K562 (cell line): ENCODE measurements around the gene ADAMTSL3. TPM values are rescaled to one million over a fixed set of nuclear protein-coding genes. Genes with fewer than 3 reads are reported as not detected.

Experiments
- ATAC-seq: fragments of 200-7000 bp; cut with Tn5 transposase; 3 replicates; pipeline ENCODE4 v1.9.1; 2020; ENCODE audit warnings: moderate library complexity
- BruUV-seq: library from RNA; stranded (reverse); fragments of 400-500 nt; replicated peaks from 2 replicates; lab custom pipeline; 2021; lab: Mats Ljungman, UMichigan
- CTCF ChIA-PET: fragments of 300-600 bp; formaldehyde crosslinking; extraction: SDS; loops from one replicate; lab custom pipeline; 2021; ENCODE audit warnings: low intra/inter-chr PET ratio; lab: Yijun Ruan, JAX
- POLR2A ChIA-PET: fragments of 300-600, 350-650 bp; sonication (Branson Sonifier 250); formaldehyde crosslinking; extraction: SDS; loops from one replicate; lab custom pipeline; 2021; ENCODE audit warnings: antibody characterized with exemption, inconsistent platforms; lab: Yijun Ruan, JAX
- DNase-seq, 4 experiments: peaks; one replicate each; pipeline versions ENCODE4 v3.0.0 to v3.0.0-alpha.2; 2011 to 2018; ENCODE audit warnings: low spot score in 3 of 4, mixed read lengths in 3 of 4; ENCODE audit errors: extremely low read depth in 1 of 4
- FAIRE-seq: peaks from 2 replicates; lab custom pipeline; 2011; peaks lifted over from hg19 to GRCh38; lab: Jason Lieb, UNC
- H2AFZ ChIP-seq: 2 replicates; pipeline ENCODE4 v1.6.0; 2011; ENCODE audit warnings: low read depth, low read length, control low read depth, inconsistent platforms
- H3K27ac ChIP-seq: fragments of 200-600 bp; 3 replicates; pipeline ENCODE4 v1.8.0; 2011; ENCODE audit warnings: low read depth, mild to moderate bottlenecking, control low read depth, inconsistent platforms, low read length, moderate library complexity, mixed read lengths; ENCODE audit errors: extremely low read depth
- H3K27me3 ChIP-seq, 2 experiments: fragments of 300-600 bp in 1 of 2; 2 replicates in 1 of 2; 3 replicates in 1 of 2; pipeline versions ENCODE4 v1.6.0 to v1.8.0; 2011; ENCODE audit warnings: inconsistent platforms in 2 of 2, low read length in 2 of 2, mild to moderate bottlenecking in 1 of 2, mixed read lengths in 1 of 2, moderate library complexity in 1 of 2; ENCODE audit not compliant: control insufficient read depth in 2 of 2, insufficient read depth in 2 of 2
- H3K36me3 ChIP-seq: fragments of 300-600 bp; 3 replicates; pipeline ENCODE4 v1.8.0; 2011; ENCODE audit warnings: mild to moderate bottlenecking, low read length, inconsistent platforms; ENCODE audit not compliant: control insufficient read depth, insufficient read depth
- H3K4me1 ChIP-seq, 2 experiments: fragments of 200-600 bp in 1 of 2; replicated peaks in 1 of 2; 2 replicates in 1 of 2; 3 replicates in 1 of 2; pipeline versions ENCODE4 v1.5.1 to v1.8.0; 2011; ENCODE audit warnings: inconsistent platforms in 2 of 2, low read length in 2 of 2, mild to moderate bottlenecking in 1 of 2, mixed read lengths in 1 of 2, moderate library complexity in 1 of 2; ENCODE audit not compliant: control insufficient read depth in 2 of 2, insufficient read depth in 2 of 2
- H3K4me2 ChIP-seq: 2 replicates; pipeline ENCODE4 v1.6.1; 2011; ENCODE audit warnings: low read length, control low read depth, inconsistent platforms, mixed read lengths; ENCODE audit not compliant: insufficient read depth
- H3K4me3 ChIP-seq: fragments of 200-600 bp; sonication (generic), shearing (Covaris generic); 2 replicates; pipeline ENCODE4 v1.5.1; 2016; ENCODE audit warnings: control low read depth, inconsistent platforms
- H3K79me2 ChIP-seq: fragments of 200-600 bp; 3 replicates; pipeline ENCODE4 v1.8.0; 2011; ENCODE audit warnings: low read length, inconsistent platforms; ENCODE audit not compliant: control insufficient read depth, insufficient read depth
- H3K9ac ChIP-seq, 2 experiments: 2 replicates each; pipeline versions ENCODE4 v1.6.0 to v1.6.1; 2011; ENCODE audit warnings: low read depth in 2 of 2, low read length in 2 of 2, control low read depth in 1 of 2, inconsistent platforms in 1 of 2, mild to moderate bottlenecking in 1 of 2, mixed read lengths in 1 of 2; ENCODE audit not compliant: insufficient read depth in 1 of 2
- H3K9me1 ChIP-seq: one replicate; pipeline ENCODE4 v1.6.0; 2011; ENCODE audit warnings: inconsistent platforms, mild to moderate bottlenecking, low read length, moderate library complexity; ENCODE audit not compliant: control insufficient read depth, insufficient read depth
- H3K9me3 ChIP-seq: replicated peaks from 2 replicates; pipeline ENCODE4 v1.5.1; 2011; ENCODE audit warnings: low read depth, low read length, inconsistent platforms; ENCODE audit not compliant: control insufficient read depth, insufficient read depth
- H4K20me1 ChIP-seq: replicated peaks from 2 replicates; pipeline ENCODE4 v1.6.1; 2011; ENCODE audit warnings: low read length, inconsistent platforms, mixed read lengths; ENCODE audit not compliant: control insufficient read depth, insufficient read depth
- CBX1 ChIP-seq: sonication (generic); IDR thresholded peaks from 2 replicates; pipeline ENCODE4 v1.6.1; 2016; ENCODE audit warnings: antibody characterized with exemption, low read depth, mild to moderate bottlenecking
- CEBPB ChIP-seq: fragments of 450-650 bp; IDR thresholded peaks from 2 replicates; pipeline ENCODE4 v1.6.1; 2016; ENCODE audit warnings: missing genetic modification characterization, missing compliant biosample characterization
- CREB1 ChIP-seq, 2 experiments: sonication (generic) in 1 of 2; formaldehyde crosslinking in 1 of 2; IDR thresholded peaks; 2 replicates each; pipeline versions ENCODE4 v1.6.1 to v1.8.0; 2012 to 2022; ENCODE audit warnings: inconsistent platforms in 1 of 2, mild to moderate bottlenecking in 1 of 2, missing genetic modification reagents in 1 of 2, moderate library complexity in 1 of 2
- CTCFL ChIP-seq: IDR thresholded peaks from 2 replicates; pipeline ENCODE4 v1.6.1; 2011; ENCODE audit warnings: borderline replicate concordance, low read depth, mild to moderate bottlenecking, moderate library complexity, low read length; ENCODE audit not compliant: insufficient read depth, poor library complexity, severe bottlenecking
- ILK ChIP-seq: fragments of 450-650 bp; IDR thresholded peaks from 2 replicates; pipeline ENCODE4 v1.6.1; 2016; ENCODE audit warnings: missing genetic modification characterization, low read depth, mild to moderate bottlenecking, missing compliant biosample characterization, moderate library complexity, borderline replicate concordance
- KLF13 ChIP-seq: fragments of 450-650 bp; IDR thresholded peaks from 2 replicates; pipeline ENCODE4 v1.6.1; 2016; ENCODE audit warnings: missing genetic modification characterization, low read depth, mild to moderate bottlenecking, missing compliant biosample characterization, moderate library complexity, borderline replicate concordance
- MCM3 ChIP-seq: fragments of 450-650 bp; IDR thresholded peaks from 2 replicates; pipeline ENCODE4 v1.6.1; 2016
- NFIX ChIP-seq: fragments of 250-450 bp; sonication (Bioruptor Pico); IDR thresholded peaks from 2 replicates; pipeline ENCODE4 v1.4.0; 2020; ENCODE audit warnings: low read depth, mild to moderate bottlenecking, moderate library complexity
- OTX1 ChIP-seq: fragments of 450-650 bp; formaldehyde crosslinking; IDR thresholded peaks from 2 replicates; pipeline ENCODE4 v1.4.0; 2022; ENCODE audit warnings: mild to moderate bottlenecking
- STAT5B ChIP-seq: fragments of 250-450 bp; sonication (Bioruptor Pico); IDR thresholded peaks from 2 replicates; pipeline ENCODE4 v1.8.0; 2021; ENCODE audit warnings: mild to moderate bottlenecking, inconsistent platforms
- TAF7 ChIP-seq: fragments of 450-650 bp; IDR thresholded peaks from 2 replicates; pipeline ENCODE4 v1.6.1; 2016; ENCODE audit warnings: missing genetic modification characterization, missing compliant biosample characterization
- WHSC1 ChIP-seq: IDR thresholded peaks from one replicate; pipeline ENCODE4 v1.6.1; 2012; ENCODE audit warnings: low read length, control low read depth, inconsistent platforms
- ZFX ChIP-seq: sonication (generic); formaldehyde crosslinking; IDR thresholded peaks from 2 replicates; pipeline ENCODE4 v1.8.0; 2022; ENCODE audit warnings: mild to moderate bottlenecking, missing genetic modification reagents, moderate library complexity
- ZNF24 ChIP-seq: fragments of 450-650 bp; IDR thresholded peaks from 2 replicates; pipeline ENCODE4 v1.6.1; 2016
- ZNF717 ChIP-seq: fragments of 250-450 bp; sonication (Bioruptor Pico); IDR thresholded peaks from 2 replicates; pipeline ENCODE4 v1.5.0; 2021
- ZNF76 ChIP-seq: fragments of 250-450 bp; sonication (Bioruptor Pico); IDR thresholded peaks from 2 replicates; pipeline ENCODE4 v1.4.0; 2020; ENCODE audit warnings: mild to moderate bottlenecking, moderate library complexity, borderline replicate concordance
- WGBS: fragments of 100-300 bp; shearing (Covaris generic); methylation state at CpG from one replicate; pipeline ENCODE4 v1.1.6; 2016; ENCODE audit warnings: low coverage, mixed read lengths; ENCODE audit not compliant: insufficient coverage; ENCODE audit errors: missing lambda C conversion rate; 5-methylcytosine and 5-hydroxymethylcytosine counted together
- in situ Hi-C: fragments of 300-500 bp; cut with MboI; formaldehyde crosslinking; loops from 4 replicates; pipeline ENCODE4 v1.15.0; 2018; ENCODE audit warnings: inconsistent platforms, mixed read lengths
- intact Hi-C: fragments of 100-400 bp; cut with micrococcal nuclease; formaldehyde crosslinking; loops from 2 replicates; pipeline ENCODE4 v1.14.2; 2022
- polyA plus RNA-seq, 8 experiments: library from polyadenylated mRNA; depleted of rRNA in 4 of 8; stranded (reverse) in 5 of 8; unstranded in 3 of 8; fragments of >200 nt; fragmentation: Nextera tagmentation in 2 of 8; fragmentation: Illumina TruSeq in 1 of 8; extraction: Ambion mirVana in 2 of 8; extraction: Trizol in 1 of 8; gene quantifications; 2 replicates each; pipeline versions ENCODE4 v1.2.1 to v1.2.3, GENCODE V29; 2011 to 2014; ENCODE audit warnings: inconsistent platforms in 1 of 8, missing spikeins in 1 of 8
- total RNA-seq, 7 experiments: library from RNA; depleted of rRNA in 6 of 7; stranded (reverse); fragments of >200 nt in 6 of 7; fragmentation: Illumina TruSeq in 2 of 7; extraction: Trizol in 2 of 7; gene quantifications; 2 replicates each; pipeline versions ENCODE4 v1.2.1 to v1.2.3, GENCODE V29; 2011 to 2021; ENCODE audit warnings: low replicate concordance in 1 of 7

The ADAMTSL3 gene
- total and polyA plus RNA-seq, 9 of the 15 experiments (the other 6 are each of a cell fraction or from before 2014, with no cell fraction given): 0.01 to 0.18 (median 0.07) TPM; not detected in 3

GRCh38 chr15:83723216-83723615, 69.3 kb downstream of the ADAMTSL3 start (continued):
- TF ChIP-seq ZFX (CRISPR knock-in tag) (no peak), TAF7 (tag) (no peak), CREB1 (IDR thresholded peaks at IDR 0.05) (no peak), CREB1 (CRISPR knock-in tag; IDR thresholded peaks at IDR 0.05) (no peak), CEBPB (tag) (no peak), ZNF76 (CRISPR knock-in tag) (no peak), KLF13 (tag) (no peak), CTCFL (no peak)

GRCh38 chr15:83732196-83732595, 78.3 kb downstream of the ADAMTSL3 start:
- Histone ChIP-seq H3K4me2 (no peak overlapping the region), H3K9me3 (no peaks in the 10 kb centered on the region), H3K9me1 (no peaks in the 10 kb centered on the region), H3K79me2 (no peaks in the 10 kb centered on the region), H3K4me1 (no peaks in the 10 kb centered on the region), H3K36me3 (no peaks in the 10 kb centered on the region), H3K27ac (no peak overlapping the region), H3K4me3 (no peak overlapping the region), H2AFZ (no peak overlapping the region), H3K9ac (no peak overlapping the region), H3K27me3 (no peaks in the 10 kb centered on the region), H4K20me1 (no peaks in the 10 kb centered on the region)
- ChIA-PET CTCF (no interaction called here), POLR2A (no interaction called here)
- FAIRE-seq (no peak), ATAC-seq (no peak), DNase-seq (no peak)
- BruUV-seq: no TSS peak
- 0% methylated on average over 1 of the region's 1 CpG for WGBS
- in situ Hi-C loops: no loop called here
- TF ChIP-seq OTX1 (CRISPR knock-in tag) (no peak), STAT5B (CRISPR knock-in tag) (no peak), WHSC1 (no peak), ZNF24 (no peak), CBX1 (no peak), ILK (tag) (no peak), NFIX (CRISPR knock-in tag) (no peak), ZNF717 (CRISPR knock-in tag) (no peak), MCM3 (no peak)
- intact Hi-C loops: loop anchor here (10.0 kb wide), 1 partner anchor 293 kb away; no protein-coding TSS in a partner anchor
